GM12878 (cell line): ENCODE results near the gene VPS52. TPM values are rescaled to one million over a fixed set of nuclear protein-coding genes. Genes with fewer than 3 reads are reported as not detected.

ENCODE experiments used
- ATAC-seq: fragments of 200-7000 bp; cut with Tn5 transposase; 3 replicates; pipeline ENCODE4 v1.9.1; 2020; ENCODE audit warnings: mild to moderate bottlenecking, moderate library complexity
- BruUV-seq: library from RNA; stranded (reverse); fragments of 400-500 nt; replicated peaks from 2 replicates; lab custom pipeline; 2021; lab: Mats Ljungman, UMichigan
- CTCF ChIA-PET: fragments of 300-600 bp; sonication (Branson Sonifier 250); formaldehyde crosslinking; extraction: SDS; loops from one replicate; lab custom pipeline; 2021; ENCODE audit warnings: inconsistent platforms; lab: Yijun Ruan, JAX
- POLR2A ChIA-PET: fragments of 350-600 bp; formaldehyde crosslinking; extraction: SDS; loops from one replicate; lab custom pipeline; 2021; ENCODE audit warnings: inconsistent platforms; lab: Charles Lee
- RAD21 ChIA-PET: fragments of 300-600 bp; sonication (Branson Sonifier 250); formaldehyde crosslinking; loops from one replicate; lab custom pipeline; 2023; ENCODE audit warnings: antibody characterized with exemption; ENCODE audit not compliant: unreplicated experiment; lab: Charles Lee
- SMC1A ChIA-PET: fragments of 300-600 bp; sonication (Branson Sonifier 250); formaldehyde crosslinking; loops from one replicate; lab custom pipeline; 2023; ENCODE audit not compliant: unreplicated experiment, uncharacterized antibody; lab: Charles Lee
- DNase-seq: peaks from one replicate; pipeline ENCODE4 v3.0.0-alpha.2; 2011; ENCODE audit warnings: low read depth, low spot score
- FAIRE-seq: peaks from 3 replicates; lab custom pipeline; 2011; peaks lifted over from hg19 to GRCh38; lab: Jason Lieb, UNC
- H2AFZ ChIP-seq: 2 replicates; pipeline ENCODE4 v1.6.0; 2011; ENCODE audit warnings: low read depth, low read length, control low read depth; ENCODE audit not compliant: control insufficient read depth
- H3K27ac ChIP-seq: 2 replicates; pipeline ENCODE4 v1.5.1; 2011; ENCODE audit warnings: control low read depth; ENCODE audit not compliant: control insufficient read depth, insufficient read depth
- H3K27me3 ChIP-seq, 2 experiments: replicated peaks in 1 of 2; 2 replicates each; pipeline versions ENCODE4 v1.6.0 to v1.6.1; 2011; ENCODE audit warnings: low read length in 1 of 2; ENCODE audit not compliant: control insufficient read depth in 2 of 2, insufficient read depth in 2 of 2
- H3K36me3 ChIP-seq, 2 experiments: 2 replicates each; pipeline ENCODE4 v1.5.1; 2011; ENCODE audit warnings: low read length in 1 of 2; ENCODE audit not compliant: control insufficient read depth in 2 of 2, insufficient read depth in 2 of 2
- H3K4me1 ChIP-seq: 2 replicates; pipeline ENCODE4 v1.6.1; 2011; ENCODE audit warnings: mild to moderate bottlenecking, low read length, moderate library complexity, mixed read lengths; ENCODE audit not compliant: control insufficient read depth, insufficient read depth
- H3K4me2 ChIP-seq: 2 replicates; pipeline ENCODE4 v1.6.0; 2011; ENCODE audit warnings: control low read depth; ENCODE audit not compliant: control insufficient read depth, insufficient read depth
- H3K4me3 ChIP-seq: fragments of 200-600 bp; sonication (generic); 2 replicates; pipeline ENCODE4 v1.5.1; 2016
- H3K79me2 ChIP-seq: 2 replicates; pipeline ENCODE4 v1.6.0; 2011; ENCODE audit warnings: low read length; ENCODE audit not compliant: control insufficient read depth, insufficient read depth
- H3K9ac ChIP-seq: 2 replicates; pipeline ENCODE4 v1.8.0; 2011; ENCODE audit warnings: low read length, control low read depth, mixed read lengths; ENCODE audit not compliant: control insufficient read depth, insufficient read depth
- H3K9me3 ChIP-seq: replicated peaks from 3 replicates; pipeline ENCODE4 v1.5.1; 2011; ENCODE audit warnings: mild to moderate bottlenecking, low read length; ENCODE audit not compliant: control insufficient read depth, insufficient read depth
- H4K20me1 ChIP-seq: 2 replicates; pipeline ENCODE4 v1.6.0; 2011; ENCODE audit not compliant: control insufficient read depth, insufficient read depth
- CHD1 ChIP-seq: IDR thresholded peaks from 2 replicates; pipeline ENCODE4 v1.6.1; 2012; ENCODE audit warnings: low read depth, low read length, improper control_type of control experiment
- E2F4 ChIP-seq: IDR thresholded peaks from 2 replicates; pipeline ENCODE4 v1.6.1; 2012; ENCODE audit warnings: low read depth, low read length, improper control_type of control experiment
- FOS ChIP-seq: IDR thresholded peaks from 3 replicates; pipeline ENCODE4 v1.6.1; 2011; ENCODE audit warnings: borderline replicate concordance; ENCODE audit not compliant: insufficient read length; ENCODE audit errors: extremely low read depth
- HCFC1 ChIP-seq: fragments of 150-350 bp; IDR thresholded peaks from 2 replicates; pipeline ENCODE4 v1.6.1; 2014; ENCODE audit warnings: low read length
- HDAC6 ChIP-seq: fragments of 200-600 bp; sonication (generic); IDR thresholded peaks from one replicate; pipeline ENCODE4 v1.8.0; 2017; ENCODE audit warnings: antibody characterized with exemption; ENCODE audit not compliant: unreplicated experiment
- LARP7 ChIP-seq: fragments of 450-650 bp; IDR thresholded peaks from 2 replicates; pipeline ENCODE4 v1.6.1; 2017; ENCODE audit warnings: mild to moderate bottlenecking
- NBN ChIP-seq: fragments of 450-650 bp; IDR thresholded peaks from 2 replicates; pipeline ENCODE4 v1.6.1; 2016
- NR2C1 ChIP-seq: fragments of 450-650 bp; IDR thresholded peaks from 2 replicates; pipeline ENCODE4 v1.6.1; 2017; ENCODE audit warnings: antibody characterized with exemption, mild to moderate bottlenecking, moderate library complexity
- WRNIP1 ChIP-seq: IDR thresholded peaks from 2 replicates; pipeline ENCODE4 v1.6.1; 2011; ENCODE audit warnings: low read depth, low read length, improper control_type of control experiment, borderline replicate concordance
- WGBS: methylation state at CpG from one replicate; pipeline ENCODE4 v1.1.6; 2016; ENCODE audit warnings: low lambda C conversion rate; ENCODE audit not compliant: insufficient replicate concordance, insufficient coverage; ENCODE audit errors: missing lambda C conversion rate; 5-methylcytosine and 5-hydroxymethylcytosine counted together
- in situ Hi-C: fragments of 300-500 bp; cut with MboI; formaldehyde crosslinking; loops from 9 replicates; pipeline ENCODE4 v1.14.3; 2018; ENCODE audit warnings: mixed read lengths
- intact Hi-C: fragments of 100-400 bp; cut with micrococcal nuclease; formaldehyde crosslinking; loops from one replicate; pipeline ENCODE4 v1.14.2; 2022; ENCODE audit not compliant: unreplicated experiment
- polyA plus RNA-seq, 11 experiments: library from polyadenylated mRNA; depleted of rRNA in 4 of 11; unstranded in 6 of 11; stranded (reverse) in 5 of 11; fragments of >200 nt; fragmentation: Nextera tagmentation in 4 of 11; fragmentation: Illumina TruSeq in 1 of 11; extraction: Ambion mirVana in 4 of 11; extraction: Trizol in 1 of 11; gene quantifications; 1 replicate in 1 of 11; 2 replicates in 10 of 11; pipeline versions ENCODE4 v1.2.1 to v1.2.3, GENCODE V29; 2011 to 2016; ENCODE audit warnings: inconsistent platforms in 2 of 11, missing spikeins in 2 of 11, low read depth in 1 of 11
- total RNA-seq, 4 experiments: library from RNA; depleted of rRNA in 3 of 4; stranded (reverse); fragments of >200 nt in 3 of 4; fragmentation: Illumina TruSeq in 1 of 4; extraction: Trizol in 1 of 4; gene quantifications; 2 replicates each; pipeline versions ENCODE4 v1.2.1 to v1.2.3, GENCODE V29; 2013 to 2021
- TF ChIP-seq, protein P1 (sequence below): fragments of 450-650 bp; IDR thresholded peaks from 2 replicates; pipeline ENCODE4 v1.6.1; 2017; ENCODE audit warnings: mild to moderate bottlenecking, low read depth, inconsistent platforms; ENCODE audit not compliant: poor library complexity, severe bottlenecking
- TF ChIP-seq, protein P2 (sequence below): IDR thresholded peaks from 2 replicates; pipeline ENCODE4 v1.6.1; 2011; ENCODE audit warnings: low read depth, low read length, improper control_type of control experiment, borderline replicate concordance

The VPS52 gene
- total and polyA plus RNA-seq, 10 of the 15 experiments (the other 5 are each of a cell fraction or from before 2014, with no cell fraction given) = 11.3 to 52.7 (median 36.7) TPM

DNA sequence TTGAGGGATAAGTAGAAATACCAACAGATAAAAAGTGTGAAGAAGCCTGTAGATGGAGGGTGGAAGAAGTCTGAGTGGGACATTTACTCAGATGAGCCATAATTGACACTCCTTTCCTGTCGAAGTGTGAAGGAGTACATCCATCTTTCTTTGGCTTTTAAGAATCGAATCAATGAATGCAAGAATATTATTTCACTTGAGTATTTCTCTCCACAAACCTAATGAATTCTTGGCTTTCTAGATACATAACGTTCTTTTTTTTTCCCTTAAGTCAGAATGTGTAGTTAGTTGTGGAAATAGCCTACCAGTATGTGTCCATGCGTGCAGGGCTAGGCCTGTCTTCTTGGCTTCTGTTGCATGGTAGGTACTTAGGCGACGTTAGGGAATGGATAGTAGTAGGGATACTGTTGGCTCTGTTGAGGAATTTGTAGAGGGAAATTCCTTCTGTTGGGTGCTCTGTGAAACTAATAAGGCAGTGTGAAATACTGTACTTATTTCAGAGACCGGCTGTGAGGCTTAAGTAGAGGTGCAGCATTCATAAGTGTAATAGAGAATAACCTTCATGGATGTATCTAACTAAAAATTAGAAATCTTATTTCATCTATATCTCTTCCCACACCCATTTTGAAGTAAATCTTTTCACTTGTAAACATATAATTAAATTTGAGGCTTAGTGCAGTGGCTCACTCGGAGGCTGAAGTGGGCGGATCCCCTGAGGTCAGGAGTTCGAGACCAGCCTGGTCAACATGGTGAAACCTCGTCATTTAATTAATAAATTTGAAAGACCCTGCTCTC is 1.6 kb upstream of the VPS52 start:
- FAIRE-seq (no peak), DNase-seq (no peak), ATAC-seq (no peak)
- TF ChIP-seq, protein P1, sequence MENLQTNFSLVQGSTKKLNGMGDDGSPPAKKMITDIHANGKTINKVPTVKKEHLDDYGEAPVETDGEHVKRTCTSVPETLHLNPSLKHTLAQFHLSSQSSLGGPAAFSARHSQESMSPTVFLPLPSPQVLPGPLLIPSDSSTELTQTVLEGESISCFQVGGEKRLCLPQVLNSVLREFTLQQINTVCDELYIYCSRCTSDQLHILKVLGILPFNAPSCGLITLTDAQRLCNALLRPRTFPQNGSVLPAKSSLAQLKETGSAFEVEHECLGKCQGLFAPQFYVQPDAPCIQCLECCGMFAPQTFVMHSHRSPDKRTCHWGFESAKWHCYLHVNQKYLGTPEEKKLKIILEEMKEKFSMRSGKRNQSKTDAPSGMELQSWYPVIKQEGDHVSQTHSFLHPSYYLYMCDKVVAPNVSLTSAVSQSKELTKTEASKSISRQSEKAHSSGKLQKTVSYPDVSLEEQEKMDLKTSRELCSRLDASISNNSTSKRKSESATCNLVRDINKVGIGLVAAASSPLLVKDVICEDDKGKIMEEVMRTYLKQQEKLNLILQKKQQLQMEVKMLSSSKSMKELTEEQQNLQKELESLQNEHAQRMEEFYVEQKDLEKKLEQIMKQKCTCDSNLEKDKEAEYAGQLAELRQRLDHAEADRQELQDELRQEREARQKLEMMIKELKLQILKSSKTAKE = no peak
- no peak for TF ChIP-seq HCFC1
- TF ChIP-seq WRNIP1 = no peak
- TF ChIP-seq E2F4 = no peak
- TF ChIP-seq NBN = no peak
- TF ChIP-seq, protein P2, sequence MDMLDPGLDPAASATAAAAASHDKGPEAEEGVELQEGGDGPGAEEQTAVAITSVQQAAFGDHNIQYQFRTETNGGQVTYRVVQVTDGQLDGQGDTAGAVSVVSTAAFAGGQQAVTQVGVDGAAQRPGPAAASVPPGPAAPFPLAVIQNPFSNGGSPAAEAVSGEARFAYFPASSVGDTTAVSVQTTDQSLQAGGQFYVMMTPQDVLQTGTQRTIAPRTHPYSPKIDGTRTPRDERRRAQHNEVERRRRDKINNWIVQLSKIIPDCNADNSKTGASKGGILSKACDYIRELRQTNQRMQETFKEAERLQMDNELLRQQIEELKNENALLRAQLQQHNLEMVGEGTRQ = no peak
- no peak for TF ChIP-seq LARP7
- TF ChIP-seq FOS = no peak
- no peak for TF ChIP-seq HDAC6
- TF ChIP-seq NR2C1 = no peak
- no peak for TF ChIP-seq CHD1
- Histone ChIP-seq H3K27ac (peak overlapping the region; percentile 97), H3K27me3 (no peaks in the 10 kb centered on the region), H3K79me2 (peaks cover 70% of the 10 kb centered on the region), H2AFZ (no peak overlapping the region), H3K4me1 (peaks cover 22% of the 10 kb centered on the region), H4K20me1 (peaks cover 6% of the 10 kb centered on the region), H3K4me2 (peak overlapping the region; percentile 83), H3K9me3 (no peaks in the 10 kb centered on the region), H3K9ac (peak overlapping the region; percentile 88), H3K4me3 (peak overlapping the region; percentile 87), H3K36me3 (peaks cover 13 to 19% of the 10 kb centered on the region in 2 experiments)
- POLR2A ChIA-PET = interaction anchor here (1.3 to 5.4 kb wide), 5 partner anchors 7 to 28 kb away, joined by 3 to 60 read pairs (median 7); partner anchors contain the start of genes PFDN6 and WDR46
- intact Hi-C loops (no loop called here), in situ Hi-C loops (no loop called here)
- no TSS peak for BruUV-seq
- under 1% methylated on average over 11 of the region's 11 CpGs for WGBS
- RAD21 ChIA-PET = interaction anchor here (1.6 to 2.1 kb wide), 4 partner anchors 16 to 298 kb away, joined by 3 to 9 read pairs (median 5); partner anchors contain the start of genes PFDN6 and WDR46
- CTCF ChIA-PET = interaction anchor here (2.1 kb wide), 1 partner anchor 65 kb away, joined by 5 read pairs; the partner anchor contains the start of gene RING1
- SMC1A ChIA-PET = no interaction called here
